A549 (cell line): Measurements from ENCODE around the gene TMEM200A. TPM values are rescaled to one million over a fixed set of nuclear protein-coding genes. Genes with fewer than 3 reads are reported as not detected.

Source experiments
- ATAC-seq, 2 experiments: fragments of 200-7000 bp in 1 of 2; fragments of >200 bp in 1 of 2; cut with Nextera tagmentation in 1 of 2; cut with Tn5 transposase in 1 of 2; 3 replicates each; pipeline versions ENCODE4 v1.8.0 to v1.9.1; 2018 to 2020; ENCODE audit warnings: mild to moderate bottlenecking in 1 of 2, moderate library complexity in 1 of 2
- CTCF ChIA-PET: fragments of 300-600 bp; sonication (Branson Sonifier 250); formaldehyde crosslinking; extraction: SDS; loops from one replicate; lab custom pipeline; 2021; ENCODE audit warnings: antibody characterized with exemption, inconsistent platforms; lab: Yijun Ruan, JAX
- POLR2A ChIA-PET: fragments of 350-600 bp; formaldehyde crosslinking; extraction: SDS; loops from one replicate; lab custom pipeline; 2021; ENCODE audit warnings: antibody characterized with exemption, inconsistent platforms; lab: Yijun Ruan, JAX
- DNase-seq, 2 experiments: peaks; one replicate each; pipeline versions ENCODE4 v3.0.0 to v3.0.0-alpha.2; 2011 to 2016; ENCODE audit warnings: low read depth in 1 of 2, low spot score in 1 of 2
- FAIRE-seq: peaks from 2 replicates; lab custom pipeline; 2011; peaks lifted over from hg19 to GRCh38; lab: Jason Lieb, UNC
- H3K27ac ChIP-seq, 2 experiments: fragments of >200 bp; sonication (Bioruptor Twin); formaldehyde crosslinking; 3 replicates each; pipeline ENCODE4 v1.5.1; 2016 to 2017
- H3K4me1 ChIP-seq: fragments of >200 bp; sonication (Bioruptor Twin); formaldehyde crosslinking; 3 replicates; pipeline ENCODE4 v1.6.1; 2016
- H3K4me2 ChIP-seq: fragments of >200 bp; sonication (Bioruptor Twin); formaldehyde crosslinking; 3 replicates; pipeline ENCODE4 v1.6.1; 2016
- H3K4me3 ChIP-seq: fragments of >200 bp; sonication (Bioruptor Twin); formaldehyde crosslinking; 3 replicates; pipeline ENCODE4 v1.5.1; 2016
- H3K9me3 ChIP-seq: fragments of >200 bp; sonication (Bioruptor Twin); formaldehyde crosslinking; 3 replicates; pipeline ENCODE4 v1.6.1; 2016
- BHLHE40 ChIP-seq: IDR thresholded peaks from 2 replicates; pipeline ENCODE4 v1.6.1; 2012; ENCODE audit warnings: low read depth, low read length, inconsistent platforms
- CBX8 ChIP-seq: fragments of 200-600 bp; sonication (generic); IDR thresholded peaks from 2 replicates; pipeline ENCODE4 v1.6.1; 2016
- CHD2 ChIP-seq: fragments of 150-350 bp; IDR thresholded peaks from 2 replicates; pipeline ENCODE4 v1.6.1; 2014; ENCODE audit warnings: low read length; ENCODE audit not compliant: partially characterized antibody
- CTCF ChIP-seq: fragments of >200 bp; sonication (Bioruptor Twin); formaldehyde crosslinking; IDR thresholded peaks from 3 replicates; pipeline ENCODE4 v1.5.1; 2016
- FOSB ChIP-seq: fragments of 250-450 bp; sonication (Bioruptor Pico); IDR thresholded peaks from 2 replicates; pipeline ENCODE4 v1.5.0; 2020; ENCODE audit warnings: mild to moderate bottlenecking, moderate library complexity
- FOSL2 ChIP-seq, 2 experiments: fragments of 450-650 bp in 1 of 2; fragments of >200 bp in 1 of 2; sonication (Bioruptor Twin) in 1 of 2; formaldehyde crosslinking; IDR thresholded peaks; 2 replicates each; pipeline versions ENCODE4 v1.5.0 to v1.6.1; 2016 to 2020; ENCODE audit warnings: mild to moderate bottlenecking in 1 of 2, moderate library complexity in 1 of 2
- FOXS1 ChIP-seq: fragments of 250-450 bp; sonication (Bioruptor Pico); IDR thresholded peaks from 2 replicates; pipeline ENCODE4 v1.5.0; 2020; ENCODE audit warnings: mild to moderate bottlenecking, moderate library complexity
- HDAC2 ChIP-seq: fragments of 200-600 bp; sonication (generic); IDR thresholded peaks from 2 replicates; pipeline ENCODE4 v1.6.1; 2016
- JUNB ChIP-seq: fragments of >200 bp; sonication (Bioruptor Twin); formaldehyde crosslinking; IDR thresholded peaks from 2 replicates; pipeline ENCODE4 v1.6.1; 2016
- MAFK ChIP-seq: fragments of 450-650 bp; IDR thresholded peaks from 2 replicates; pipeline ENCODE4 v1.6.1; 2014; ENCODE audit not compliant: partially characterized antibody
- MAZ ChIP-seq: fragments of 150-350 bp; IDR thresholded peaks from 2 replicates; pipeline ENCODE4 v1.6.1; 2014; ENCODE audit warnings: antibody characterized with exemption, low read depth, low read length, borderline replicate concordance
- MYC ChIP-seq: IDR thresholded peaks from 2 replicates; pipeline ENCODE4 v1.6.1; 2012; ENCODE audit warnings: mild to moderate bottlenecking, inconsistent platforms, low read length, improper control_type of control experiment, borderline replicate concordance
- NPAS2 ChIP-seq: fragments of 250-450 bp; sonication (Bioruptor Pico); IDR thresholded peaks from 2 replicates; pipeline ENCODE4 v1.8.0; 2022; ENCODE audit warnings: mild to moderate bottlenecking, moderate library complexity, borderline replicate concordance
- NR3C1 ChIP-seq: fragments of >200 bp; sonication (Bioruptor Twin); formaldehyde crosslinking; IDR thresholded peaks from 3 replicates; pipeline ENCODE4 v1.6.1; 2017
- REST ChIP-seq: fragments of 200-600 bp; sonication (generic); IDR thresholded peaks from 2 replicates; pipeline ENCODE4 v1.6.1; 2016; ENCODE audit warnings: antibody characterized with exemption, mild to moderate bottlenecking, moderate library complexity
- ZC3H11A ChIP-seq: fragments of 450-650 bp; IDR thresholded peaks from 2 replicates; pipeline ENCODE4 v1.6.1; 2014; ENCODE audit warnings: antibody characterized with exemption, mild to moderate bottlenecking
- ZSCAN20 ChIP-seq: fragments of 250-450 bp; sonication (Bioruptor Pico); IDR thresholded peaks from 2 replicates; pipeline ENCODE4 v1.8.0; 2022; ENCODE audit warnings: mild to moderate bottlenecking, moderate library complexity
- WGBS: methylation state at CpG from one replicate; pipeline ENCODE4 v1.1.6; 2017; ENCODE audit errors: missing lambda C conversion rate; 5-methylcytosine and 5-hydroxymethylcytosine counted together
- polyA plus RNA-seq, 4 experiments: library from polyadenylated mRNA; depleted of rRNA in 3 of 4; stranded (reverse); fragments of >200 nt; fragmentation: RNase III in 1 of 4; extraction: RNeasy Plus Mini Kit Qiagen cat#74134 plus additional on column Dnase treatment in 1 of 4; gene quantifications; 2 replicates in 3 of 4; 3 replicates in 1 of 4; pipeline ENCODE4 v1.2.3, GENCODE V29; 2011 to 2017
- TF ChIP-seq, protein P1 (sequence below): fragments of 450-650 bp; IDR thresholded peaks from 2 replicates; pipeline ENCODE4 v1.6.1; 2014; ENCODE audit warnings: antibody characterized with exemption

Gene TMEM200A
- polyA plus RNA-seq, 2 of the 4 experiments (the other 2 are of a cell fraction): 0.03 TPM; not detected in 1

GRCh38 chr6:130364224-130364780, 1.5 kb upstream of the TMEM200A start:
- ATAC-seq: no peak
- Histone ChIP-seq H3K27ac (no peak overlapping the region), H3K9me3 (no peaks in the 10 kb centered on the region), H3K4me3 (no peak overlapping the region), H3K4me2 (no peak overlapping the region), H3K4me1 (0 out of 3 replicates have a peak, but pooled peaks cover 2% of the 10 kb centered on the region)
- ChIA-PET CTCF (no interaction called here), POLR2A (no interaction called here)
- no peak for FAIRE-seq
- 38% methylated on average over 3 of the region's 3 CpGs for WGBS
- no peak for TF ChIP-seq FOSL2 (IDR thresholded peaks at IDR 0.05)
- TF ChIP-seq FOSL2 (CRISPR knock-in tag; IDR thresholded peaks at IDR 0.05): peak; percentile 10; the same call in 1 of the 2 replicates
- TF ChIP-seq CHD2: no peak
- DNase-seq: no peak

GRCh38 chr6:130366107-130367005, 539 bp downstream of the TMEM200A start:
- WGBS: 17% methylated on average over 9 of the region's 65 CpGs
- DNase-seq (peak in 1 of 2 experiments; percentile 6), ATAC-seq (peak; percentile 70 to 76)
- CTCF ChIA-PET: interaction anchor here (0.6 to 1.6 kb wide), 5 partner anchors 13 to 867 kb away, joined by 3 to 7 read pairs (median 3); no protein-coding TSS in a partner anchor
- Histone ChIP-seq H3K4me1 (0 out of 3 replicates have a peak, but pooled peaks cover 2% of the 10 kb centered on the region), H3K9me3 (no peaks in the 10 kb centered on the region), H3K4me3 (peak overlapping the region; percentile 46)
- POLR2A ChIA-PET: no interaction called here
- TF ChIP-seq CTCF (no peak), NR3C1 (no peak), MYC (no peak), ZC3H11A (no peak), BHLHE40 (no peak), HDAC2 (no peak), REST (no peak), FOSB (CRISPR knock-in tag) (no peak), MAZ (no peak), FOXS1 (CRISPR knock-in tag) (no peak), ZSCAN20 (CRISPR knock-in tag) (no peak), NPAS2 (CRISPR knock-in tag) (no peak), MAFK (no peak), JUNB (no peak), CBX8 (no peak)
- TF ChIP-seq, protein P1, sequence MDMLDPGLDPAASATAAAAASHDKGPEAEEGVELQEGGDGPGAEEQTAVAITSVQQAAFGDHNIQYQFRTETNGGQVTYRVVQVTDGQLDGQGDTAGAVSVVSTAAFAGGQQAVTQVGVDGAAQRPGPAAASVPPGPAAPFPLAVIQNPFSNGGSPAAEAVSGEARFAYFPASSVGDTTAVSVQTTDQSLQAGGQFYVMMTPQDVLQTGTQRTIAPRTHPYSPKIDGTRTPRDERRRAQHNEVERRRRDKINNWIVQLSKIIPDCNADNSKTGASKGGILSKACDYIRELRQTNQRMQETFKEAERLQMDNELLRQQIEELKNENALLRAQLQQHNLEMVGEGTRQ: no peak
- TF ChIP-seq, all 56 proteins: peak for 0
- peak overlapping the region; percentile 89 for H3K4me2 ChIP-seq
- H3K27ac ChIP-seq: peak overlapping the region in 1 of 2 experiments; percentile 42; a peak in 1 of 6 replicates
- FAIRE-seq: no peak
